Calu3 (cell line): ENCODE data around the gene ELMO1. TPM values are rescaled to one million over a fixed set of nuclear protein-coding genes. Genes with fewer than 3 reads are reported as not detected.
A peak's percentile ranks its signal among the peaks of the same experiment; 100 is the strongest.

ENCODE experiments used
- BruUV-seq: library from RNA; stranded (reverse); fragments of 400-500 nt; replicated peaks from 2 replicates; lab custom pipeline; 2021; lab: Mats Ljungman, UMichigan
- CTCF ChIA-PET: fragments of 300-600 bp; sonication (Branson Sonifier 250); formaldehyde crosslinking; loops from one replicate; lab custom pipeline; 2022; ENCODE audit warnings: antibody characterized with exemption; lab: Charles Lee
- DNase-seq: peaks from one replicate; pipeline ENCODE4 v3.0.0; 2022
- H3K27ac Mint-ChIP-seq: one replicate; pipeline ENCODE4 v1.8.0; 2022; ENCODE audit warnings: mixed read lengths; ENCODE audit not compliant: unreplicated experiment
- H3K27me3 Mint-ChIP-seq: one replicate; pipeline ENCODE4 v1.8.0; 2022; ENCODE audit warnings: mixed read lengths; ENCODE audit not compliant: unreplicated experiment
- H3K36me3 Mint-ChIP-seq: one replicate; pipeline ENCODE4 v1.8.0; 2022; ENCODE audit warnings: mild to moderate bottlenecking, moderate library complexity, mixed read lengths; ENCODE audit not compliant: insufficient read depth, unreplicated experiment
- H3K4me1 Mint-ChIP-seq: one replicate; pipeline ENCODE4 v1.8.0; 2022; ENCODE audit warnings: mild to moderate bottlenecking, low read depth, mixed read lengths; ENCODE audit not compliant: unreplicated experiment
- H3K4me3 Mint-ChIP-seq: one replicate; pipeline ENCODE4 v1.8.0; 2022; ENCODE audit warnings: mild to moderate bottlenecking, low read depth, moderate library complexity, mixed read lengths; ENCODE audit not compliant: unreplicated experiment
- H3K9me3 Mint-ChIP-seq: one replicate; pipeline ENCODE4 v1.8.0; 2022; ENCODE audit warnings: low read depth, mixed read lengths; ENCODE audit not compliant: unreplicated experiment
- CTCF ChIP-seq: fragments of 200-600 bp; IDR thresholded peaks from one replicate; pipeline ENCODE4 v1.8.0; 2022; ENCODE audit warnings: antibody characterized with exemption; ENCODE audit not compliant: unreplicated experiment
- intact Hi-C: fragments of 100-400 bp; cut with micrococcal nuclease; formaldehyde crosslinking; loops from one replicate; pipeline ENCODE4 v1.10.0; 2022; ENCODE audit not compliant: unreplicated experiment
- total RNA-seq: library from RNA; stranded (reverse); gene quantifications from 2 replicates; pipeline ENCODE4 v1.2.3, GENCODE V29; 2022

ELMO1 gene
- total RNA-seq, 1 experiment from 2014 or later, result not detected

- intact Hi-C loops, result no loop called here
- Mint-ChIP-seq H3K27me3 (no peaks in the 10 kb centered on the region), H3K4me1 (no peaks in the 10 kb centered on the region), H3K36me3 (no peaks in the 10 kb centered on the region), H3K27ac (no peak overlapping the region), H3K4me3 (no peak overlapping the region), H3K9me3 (peaks cover 14% of the 10 kb centered on the region)
- BruUV-seq, result no TSS peak
- TF ChIP-seq CTCF, result no peak
- CTCF ChIA-PET, result no interaction called here
- peak; percentile 64 for DNase-seq
Observed at GRCh38 chr7:37081436-37081835, 367.2 kb downstream of the ELMO1 start.

GRCh38 chr7:37079420-37079819, 369.2 kb downstream of the ELMO1 start:
- Mint-ChIP-seq H3K27ac (no peak overlapping the region), H3K4me1 (peaks cover 5% of the 10 kb centered on the region), H3K27me3 (no peaks in the 10 kb centered on the region), H3K36me3 (no peaks in the 10 kb centered on the region), H3K9me3 (peaks cover 14% of the 10 kb centered on the region), H3K4me3 (no peak overlapping the region)
- CTCF ChIA-PET, result no interaction called here
- no TSS peak for BruUV-seq
- no peak for TF ChIP-seq CTCF
- DNase-seq, result no peak
- intact Hi-C loops, result no loop called here

GRCh38 chr7:37076668-37077067, 372.0 kb downstream of the ELMO1 start:
- DNase-seq, result no peak
- BruUV-seq, result no TSS peak
- Mint-ChIP-seq H3K36me3 (no peaks in the 10 kb centered on the region), H3K4me1 (peaks cover 8% of the 10 kb centered on the region), H3K27ac (no peak overlapping the region), H3K4me3 (no peak overlapping the region), H3K9me3 (peaks cover 14% of the 10 kb centered on the region), H3K27me3 (no peaks in the 10 kb centered on the region)
- no peak for TF ChIP-seq CTCF
- intact Hi-C loops, result no loop called here
- CTCF ChIA-PET, result no interaction called here

- CTCF ChIA-PET, result interaction anchor here (1.4 kb wide), 1 partner anchor 107 kb away, joined by 5 read pairs; no protein-coding TSS in a partner anchor
- no peak overlapping the region for H3K27ac Mint-ChIP-seq
Observed at GRCh38 chr7:37074370-37074769, 374.3 kb downstream of the ELMO1 start.

More at GRCh38 chr7:37074370-37074769, 374.3 kb downstream of the ELMO1 start:
- Mint-ChIP-seq H3K4me1 (peaks cover 8% of the 10 kb centered on the region), H3K27me3 (no peaks in the 10 kb centered on the region), H3K4me3 (no peak overlapping the region), H3K36me3 (no peaks in the 10 kb centered on the region), H3K9me3 (peaks cover 7% of the 10 kb centered on the region)
- intact Hi-C loops, result no loop called here
- peak; percentile 53 for DNase-seq
- no peak for TF ChIP-seq CTCF
- BruUV-seq, result no TSS peak
